ENCODE data around the gene NACAD. TPM values are rescaled to one million over a fixed set of nuclear protein-coding genes. Genes with fewer than 3 reads are reported as not detected.
"Not testable (repeated sequence)": the region's sequence is repeated elsewhere in the genome, so short reads cannot be mapped to it uniquely, and the experiment has no call there.

NACAD gene
- polyA plus RNA-seq, 1 experiment, result 0.64 TPM

DNA sequence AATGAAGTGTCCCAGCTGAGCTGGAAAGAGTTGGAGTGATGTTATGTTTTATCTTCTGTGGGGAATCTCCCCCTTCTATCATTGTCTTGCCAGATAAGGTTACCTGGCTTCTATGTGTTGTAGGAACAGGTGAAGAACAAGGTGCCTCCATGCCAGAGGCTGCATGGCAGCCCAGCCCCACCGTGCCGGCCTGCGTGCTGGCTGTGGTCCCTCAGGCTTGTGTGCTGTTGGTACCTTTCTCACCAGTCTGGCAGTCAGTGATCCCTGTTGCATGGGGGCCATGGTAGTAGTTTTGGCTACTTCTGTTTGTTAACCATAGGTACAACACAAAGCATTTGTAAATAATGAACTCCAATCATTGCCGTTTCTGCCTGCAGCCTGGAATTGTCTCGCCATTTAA is 50.9 kb downstream of the NACAD start:
- TF ChIP-seq, protein P1, sequence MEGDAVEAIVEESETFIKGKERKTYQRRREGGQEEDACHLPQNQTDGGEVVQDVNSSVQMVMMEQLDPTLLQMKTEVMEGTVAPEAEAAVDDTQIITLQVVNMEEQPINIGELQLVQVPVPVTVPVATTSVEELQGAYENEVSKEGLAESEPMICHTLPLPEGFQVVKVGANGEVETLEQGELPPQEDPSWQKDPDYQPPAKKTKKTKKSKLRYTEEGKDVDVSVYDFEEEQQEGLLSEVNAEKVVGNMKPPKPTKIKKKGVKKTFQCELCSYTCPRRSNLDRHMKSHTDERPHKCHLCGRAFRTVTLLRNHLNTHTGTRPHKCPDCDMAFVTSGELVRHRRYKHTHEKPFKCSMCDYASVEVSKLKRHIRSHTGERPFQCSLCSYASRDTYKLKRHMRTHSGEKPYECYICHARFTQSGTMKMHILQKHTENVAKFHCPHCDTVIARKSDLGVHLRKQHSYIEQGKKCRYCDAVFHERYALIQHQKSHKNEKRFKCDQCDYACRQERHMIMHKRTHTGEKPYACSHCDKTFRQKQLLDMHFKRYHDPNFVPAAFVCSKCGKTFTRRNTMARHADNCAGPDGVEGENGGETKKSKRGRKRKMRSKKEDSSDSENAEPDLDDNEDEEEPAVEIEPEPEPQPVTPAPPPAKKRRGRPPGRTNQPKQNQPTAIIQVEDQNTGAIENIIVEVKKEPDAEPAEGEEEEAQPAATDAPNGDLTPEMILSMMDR (IDR thresholded peaks at IDR 0.05; ENCODE audit: low read depth, low read length), result no peak
- DNase-seq (ENCODE audit: low read depth, low spot score), result no peak
- no peak overlapping the region for H3K4me3 ChIP-seq (ENCODE audit: low read depth, low read length)
- no peak overlapping the region for H3K27ac ChIP-seq (ENCODE audit: low read depth, low read length)
- H3K9me3 ChIP-seq (ENCODE audit: control insufficient read depth, insufficient read depth, low read length), result no peaks in the 10 kb centered on the region; the same call in 1 of the 2 replicates
- no peaks in the 10 kb centered on the region for H3K27me3 ChIP-seq (ENCODE audit: control insufficient read depth, insufficient read depth, low read length)
- CTCF ChIA-PET, result no interaction called here
- POLR2A ChIA-PET, result no interaction called here

DNA sequence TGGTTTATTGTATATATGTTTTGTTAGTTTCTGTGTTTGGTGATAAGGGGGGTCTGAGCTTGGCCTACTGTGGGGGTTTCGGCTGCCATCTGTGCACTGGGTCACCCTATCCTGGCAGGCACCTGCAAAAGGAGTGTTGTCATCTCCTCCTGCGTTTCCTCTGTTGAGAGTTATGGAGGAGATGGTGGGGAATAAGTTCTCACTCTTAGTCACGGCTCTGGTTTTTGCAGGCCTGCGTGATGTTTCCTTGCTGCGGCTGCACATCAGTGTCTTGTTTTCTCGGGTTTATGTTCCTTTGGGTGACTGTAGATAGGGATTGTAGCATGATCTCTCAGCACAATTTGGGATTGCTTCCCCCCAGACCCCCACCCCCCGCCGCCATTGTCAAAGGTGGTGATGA is 52.0 kb downstream of the NACAD start:
- no peak overlapping the region for H3K4me3 ChIP-seq (ENCODE audit: low read depth, low read length)
- TF ChIP-seq, protein P1 (IDR thresholded peaks at IDR 0.05; ENCODE audit: low read depth, low read length), result no peak
- H3K27ac ChIP-seq (ENCODE audit: low read depth, low read length), result no peak overlapping the region
- ChIA-PET POLR2A (interaction anchor here (0.6 kb wide), 1 partner anchor 493 kb away, joined by 3 read pairs; no protein-coding TSS in a partner anchor), CTCF (no interaction called here)
- H3K27me3 ChIP-seq (ENCODE audit: control insufficient read depth, insufficient read depth, low read length), result no peaks in the 10 kb centered on the region
- no peaks in the 10 kb centered on the region; the same call in 1 of the 2 replicates for H3K9me3 ChIP-seq (ENCODE audit: control insufficient read depth, insufficient read depth, low read length)
- no peak for DNase-seq (ENCODE audit: low read depth, low spot score)

DNA sequence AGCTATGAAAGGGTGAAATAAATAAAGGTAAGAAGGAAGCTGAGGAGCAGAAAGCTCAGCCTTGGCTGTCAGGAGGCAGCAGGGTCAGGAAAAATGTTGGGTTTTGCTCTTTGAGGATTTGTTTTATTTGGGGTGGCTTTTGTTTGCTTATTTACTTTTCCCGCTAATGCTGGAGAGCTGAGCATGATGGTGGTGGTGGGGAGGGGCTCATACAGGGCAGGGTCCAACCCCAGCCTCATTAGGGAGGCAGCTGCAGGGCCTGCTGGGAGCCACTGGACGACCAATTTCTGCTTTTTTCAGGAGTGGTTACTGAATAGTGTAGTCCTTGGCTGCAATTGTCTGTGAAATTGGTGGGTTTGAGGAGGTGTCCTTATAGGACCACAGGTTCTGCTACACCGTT is 52.5 kb downstream of the NACAD start:
- Histone ChIP-seq H3K9me3 (ENCODE audit: control insufficient read depth, insufficient read depth, low read length) (no peaks in the 10 kb centered on the region; the same call in 1 of the 2 replicates), H3K27ac (ENCODE audit: low read depth, low read length) (no peak overlapping the region), H3K27me3 (ENCODE audit: control insufficient read depth, insufficient read depth, low read length) (no peaks in the 10 kb centered on the region), H3K4me3 (ENCODE audit: low read depth, low read length) (no peak overlapping the region)
- no peak for DNase-seq (ENCODE audit: low read depth, low spot score)
- ChIA-PET CTCF (no interaction called here), POLR2A (no interaction called here)
- TF ChIP-seq, protein P1 (IDR thresholded peaks at IDR 0.05; ENCODE audit: low read depth, low read length), result no peak

DNA sequence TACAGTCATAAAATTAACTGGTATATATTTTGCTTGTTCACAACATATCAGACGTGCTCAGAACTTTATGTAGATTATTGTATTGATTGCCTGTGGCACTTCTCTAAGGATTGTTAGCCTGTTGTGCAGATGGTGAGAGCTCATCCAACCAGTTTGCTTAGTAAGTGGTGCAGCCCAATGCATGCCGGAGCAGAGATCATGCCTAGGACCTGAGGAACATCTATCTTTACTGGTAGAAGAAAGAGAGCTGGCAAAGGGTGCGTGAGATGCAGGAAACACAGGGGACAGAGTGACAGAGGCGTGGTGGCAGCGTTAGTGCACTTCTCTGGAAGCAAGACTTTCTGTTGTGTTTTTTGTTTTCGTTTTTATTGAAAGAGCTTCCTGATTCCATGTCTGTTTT is 52.9 kb downstream of the NACAD start:
- TF ChIP-seq, protein P1 (IDR thresholded peaks at IDR 0.05; ENCODE audit: low read depth, low read length), result no peak
- ChIA-PET POLR2A (no interaction called here), CTCF (no interaction called here)
- Histone ChIP-seq H3K9me3 (ENCODE audit: control insufficient read depth, insufficient read depth, low read length) (no peaks in the 10 kb centered on the region; the same call in 1 of the 2 replicates), H3K27me3 (ENCODE audit: control insufficient read depth, insufficient read depth, low read length) (no peaks in the 10 kb centered on the region), H3K27ac (ENCODE audit: low read depth, low read length) (no peak overlapping the region), H3K4me3 (ENCODE audit: low read depth, low read length) (no peak overlapping the region)
- no peak for DNase-seq (ENCODE audit: low read depth, low spot score)

DNA sequence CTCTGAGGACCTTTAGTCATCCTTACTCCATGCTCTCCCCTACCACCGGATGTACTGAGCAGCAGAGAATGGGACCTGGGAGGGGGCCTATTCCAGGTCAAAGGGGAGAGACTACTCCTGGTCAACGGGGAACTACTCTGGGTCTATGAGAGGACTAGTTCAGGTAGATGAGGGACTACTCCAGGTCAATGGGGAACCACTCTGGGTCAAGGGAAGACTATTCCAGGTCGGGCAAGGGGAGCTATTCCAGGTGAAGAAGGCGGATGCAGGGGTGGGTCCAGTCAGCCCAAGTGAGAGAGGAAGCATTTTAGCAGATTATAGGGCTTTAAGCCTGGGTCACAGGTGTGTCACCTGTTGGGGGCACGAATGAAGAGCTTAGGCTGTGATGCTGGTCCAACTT is 53.4 kb downstream of the NACAD start:
- TF ChIP-seq, protein P1 (IDR thresholded peaks at IDR 0.05; ENCODE audit: low read depth, low read length), result no peak
- CTCF ChIA-PET, result no interaction called here
- POLR2A ChIA-PET, result no interaction called here
- DNase-seq (ENCODE audit: low read depth, low spot score), result no peak
- H3K27ac ChIP-seq (ENCODE audit: low read depth, low read length), result no peak overlapping the region
- H3K4me3 ChIP-seq (ENCODE audit: low read depth, low read length), result no peak overlapping the region
- no peaks in the 10 kb centered on the region for H3K27me3 ChIP-seq (ENCODE audit: control insufficient read depth, insufficient read depth, low read length)
- H3K9me3 ChIP-seq (ENCODE audit: control insufficient read depth, insufficient read depth, low read length), result no peaks in the 10 kb centered on the region; the same call in 1 of the 2 replicates

DNA sequence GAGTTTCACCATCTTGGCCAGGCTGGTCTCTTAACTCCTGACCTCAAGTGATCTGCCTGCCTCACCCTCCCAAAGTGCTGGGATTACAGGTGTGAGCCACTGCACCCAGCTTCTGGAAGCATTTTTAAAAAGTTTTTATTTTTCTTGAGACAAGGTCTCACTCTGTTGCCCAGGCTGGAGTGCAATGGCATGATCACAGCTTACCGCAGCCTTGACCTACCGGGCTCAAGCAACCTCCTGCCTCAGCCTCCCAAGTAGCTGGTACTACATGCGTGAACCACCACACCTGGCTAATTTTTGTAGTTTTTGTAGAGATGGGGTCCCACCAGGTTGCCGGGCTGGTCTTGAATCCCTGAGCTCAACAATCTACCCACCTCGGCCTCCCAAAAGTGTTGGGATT is 54.1 kb downstream of the NACAD start:
- H3K4me3 ChIP-seq (ENCODE audit: low read depth, low read length); H3K9me3 ChIP-seq (ENCODE audit: control insufficient read depth, insufficient read depth, low read length); CTCF ChIA-PET; H3K27me3 ChIP-seq (ENCODE audit: control insufficient read depth, insufficient read depth, low read length); DNase-seq (ENCODE audit: low read depth, low spot score); H3K27ac ChIP-seq (ENCODE audit: low read depth, low read length): not testable (repeated sequence)
- POLR2A ChIA-PET, result interaction anchor here (0.7 kb wide), 1 partner anchor 33 kb away, joined by 3 read pairs; no protein-coding TSS in a partner anchor
